RWPE2 (cell line): ENCODE measurements around the gene MRPS10.

Experiments
- ATAC-seq: fragments of 200-7000 bp; cut with Tn5 transposase; 3 replicates; pipeline ENCODE4 v1.9.1; 2021; ENCODE audit warnings: low read depth
- DNase-seq: peaks from one replicate; pipeline ENCODE4 v3.0.0-alpha.2; 2020; ENCODE audit warnings: low spot score
- H3K27ac ChIP-seq: fragments of 450-650 bp; 2 replicates; pipeline ENCODE4 v1.5.1; 2017; ENCODE audit warnings: mild to moderate bottlenecking; ENCODE audit not compliant: poor library complexity, severe bottlenecking
- H3K27me3 ChIP-seq: fragments of 250-450 bp; sonication (Bioruptor Pico); 2 replicates; pipeline ENCODE4 v1.5.1; 2021; ENCODE audit warnings: mild to moderate bottlenecking, moderate library complexity; ENCODE audit not compliant: insufficient read depth, poor library complexity, severe bottlenecking
- H3K36me3 ChIP-seq: fragments of 250-450 bp; sonication (Bioruptor Pico); 2 replicates; pipeline ENCODE4 v1.5.1; 2020; ENCODE audit warnings: low read depth, mild to moderate bottlenecking, moderate library complexity
- H3K4me1 ChIP-seq: fragments of 250-450 bp; sonication (Bioruptor Pico); 2 replicates; pipeline ENCODE4 v1.5.1; 2021; ENCODE audit warnings: mild to moderate bottlenecking, moderate library complexity; ENCODE audit not compliant: insufficient read depth, poor library complexity, severe bottlenecking
- H3K4me3 ChIP-seq: fragments of 250-450 bp; sonication (Bioruptor Pico); 2 replicates; pipeline ENCODE4 v1.5.1; 2021; ENCODE audit warnings: mild to moderate bottlenecking, moderate library complexity; ENCODE audit not compliant: severe bottlenecking
- H3K9me3 ChIP-seq: fragments of 250-450 bp; sonication (Bioruptor Pico); 2 replicates; pipeline ENCODE4 v1.5.1; 2021; ENCODE audit warnings: mild to moderate bottlenecking, moderate library complexity; ENCODE audit not compliant: severe bottlenecking
- TF ChIP-seq, protein P1 (sequence below): fragments of 450-650 bp; IDR thresholded peaks from one replicate; pipeline ENCODE4 v1.5.1; 2017; ENCODE audit warnings: mild to moderate bottlenecking, moderate library complexity; ENCODE audit not compliant: poor library complexity, severe bottlenecking

Gene MRPS10

DNA sequence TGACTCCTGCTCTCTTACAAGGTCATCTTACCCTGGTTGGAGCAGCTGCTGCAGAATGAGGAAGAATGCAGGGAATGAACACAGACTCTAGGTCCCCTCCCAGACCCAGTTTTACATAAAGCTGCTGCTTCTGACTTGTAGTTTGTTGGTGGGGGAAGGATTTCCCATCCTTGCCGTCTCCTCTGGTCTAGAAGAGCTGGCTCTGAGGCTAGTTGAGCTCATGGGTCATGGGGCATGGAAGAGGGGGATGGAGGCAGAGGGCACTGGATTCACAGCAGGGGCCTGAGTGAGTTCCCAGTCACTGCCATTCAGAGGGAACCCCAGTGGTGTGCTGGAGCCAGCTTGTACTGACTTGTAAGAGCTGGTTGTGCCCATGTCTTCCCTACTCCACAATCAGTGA lies 53.7 kb downstream of the MRPS10 start:
- ATAC-seq (no peak), DNase-seq (no peak)
- H3K27me3 ChIP-seq: no peaks in the 10 kb centered on the region
- H3K9me3 ChIP-seq: no peaks in the 10 kb centered on the region
- no peak overlapping the region for H3K27ac ChIP-seq
- H3K36me3 ChIP-seq: no peaks in the 10 kb centered on the region
- TF ChIP-seq, protein P1, sequence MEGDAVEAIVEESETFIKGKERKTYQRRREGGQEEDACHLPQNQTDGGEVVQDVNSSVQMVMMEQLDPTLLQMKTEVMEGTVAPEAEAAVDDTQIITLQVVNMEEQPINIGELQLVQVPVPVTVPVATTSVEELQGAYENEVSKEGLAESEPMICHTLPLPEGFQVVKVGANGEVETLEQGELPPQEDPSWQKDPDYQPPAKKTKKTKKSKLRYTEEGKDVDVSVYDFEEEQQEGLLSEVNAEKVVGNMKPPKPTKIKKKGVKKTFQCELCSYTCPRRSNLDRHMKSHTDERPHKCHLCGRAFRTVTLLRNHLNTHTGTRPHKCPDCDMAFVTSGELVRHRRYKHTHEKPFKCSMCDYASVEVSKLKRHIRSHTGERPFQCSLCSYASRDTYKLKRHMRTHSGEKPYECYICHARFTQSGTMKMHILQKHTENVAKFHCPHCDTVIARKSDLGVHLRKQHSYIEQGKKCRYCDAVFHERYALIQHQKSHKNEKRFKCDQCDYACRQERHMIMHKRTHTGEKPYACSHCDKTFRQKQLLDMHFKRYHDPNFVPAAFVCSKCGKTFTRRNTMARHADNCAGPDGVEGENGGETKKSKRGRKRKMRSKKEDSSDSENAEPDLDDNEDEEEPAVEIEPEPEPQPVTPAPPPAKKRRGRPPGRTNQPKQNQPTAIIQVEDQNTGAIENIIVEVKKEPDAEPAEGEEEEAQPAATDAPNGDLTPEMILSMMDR: no peak
- H3K4me1 ChIP-seq: no peaks in the 10 kb centered on the region
- H3K4me3 ChIP-seq: no peak overlapping the region

DNA sequence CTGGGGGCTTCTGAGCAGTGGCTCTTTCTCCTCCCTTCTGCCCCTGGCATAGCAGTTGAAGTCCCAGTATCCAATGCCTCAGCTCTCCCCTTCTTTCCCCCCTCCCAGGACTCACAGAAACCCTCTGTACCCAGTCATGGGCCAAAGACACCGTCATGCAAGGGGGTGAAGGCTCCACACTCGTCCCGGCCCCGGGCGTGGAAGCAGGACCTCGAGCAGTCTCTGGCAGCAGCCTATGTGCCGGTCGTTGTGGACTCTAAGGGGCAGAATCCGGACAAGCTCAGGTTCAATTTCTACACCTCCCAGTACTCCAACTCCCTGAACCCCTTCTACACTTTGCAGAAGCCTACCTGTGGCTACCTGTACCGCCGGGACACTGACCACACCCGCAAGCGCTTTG lies 54.8 kb downstream of the MRPS10 start:
- ATAC-seq (no peak), DNase-seq (no peak)
- TF ChIP-seq, protein P1: no peak
- Histone ChIP-seq H3K4me3 (no peak overlapping the region), H3K9me3 (no peaks in the 10 kb centered on the region), H3K36me3 (no peaks in the 10 kb centered on the region), H3K27ac (no peak overlapping the region), H3K4me1 (no peaks in the 10 kb centered on the region), H3K27me3 (no peaks in the 10 kb centered on the region)

DNA sequence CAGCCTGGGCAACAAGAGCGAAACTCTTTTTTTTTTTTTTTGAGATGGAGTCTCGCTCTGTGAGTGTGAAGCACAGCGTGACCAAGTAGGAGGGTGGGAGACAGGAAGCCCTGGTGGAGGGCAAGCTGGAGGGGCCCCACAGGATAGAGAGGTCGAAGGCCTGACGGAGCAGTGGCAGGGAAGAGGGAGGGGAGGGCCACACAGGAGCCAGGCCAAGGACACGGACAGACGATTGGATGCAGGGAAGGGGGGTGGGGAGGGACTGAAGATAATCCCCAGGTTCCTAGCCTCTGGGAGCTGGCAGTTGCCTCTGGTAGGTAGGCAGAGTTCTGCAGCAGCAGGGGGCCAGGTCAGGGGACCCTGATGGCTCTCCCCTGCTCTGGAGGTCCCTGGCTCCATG lies 55.3 kb downstream of the MRPS10 start:
- no peak for ATAC-seq
- Histone ChIP-seq H3K36me3 (no peaks in the 10 kb centered on the region), H3K27ac (no peak overlapping the region)

DNA sequence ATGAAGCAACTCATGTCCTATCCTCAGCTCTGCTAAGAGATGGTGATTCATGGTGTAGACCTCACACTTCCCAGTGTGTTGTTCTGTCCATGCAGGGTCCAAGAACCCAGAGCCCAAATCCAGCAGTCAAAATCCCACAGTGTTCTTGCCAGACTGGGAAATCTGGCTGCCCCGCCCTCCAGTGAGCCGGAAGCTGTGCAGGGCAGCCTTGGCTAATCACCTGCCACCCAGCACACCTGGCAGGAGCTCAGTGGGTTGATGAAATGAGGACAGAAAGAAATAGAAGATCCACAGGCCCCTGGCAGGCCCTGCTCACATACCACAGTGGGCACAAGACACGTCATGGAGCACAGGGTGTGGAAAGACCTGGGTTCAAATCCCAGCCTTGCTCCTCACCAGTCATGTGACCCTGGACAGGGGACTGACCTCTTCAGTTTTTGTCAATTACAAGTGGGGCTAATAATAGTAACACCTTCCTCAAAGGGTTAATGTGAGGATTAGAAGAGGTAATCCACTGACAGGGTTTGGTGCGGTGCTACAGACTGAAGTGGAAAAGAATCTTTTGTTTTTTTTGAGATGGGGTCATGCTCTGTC lies 58.1 kb downstream of the MRPS10 start:
- no peak for ATAC-seq
- TF ChIP-seq, protein P1: no peak
- no peaks in the 10 kb centered on the region for H3K4me1 ChIP-seq

More for the DNA sequence above, 55.3 kb downstream of the MRPS10 start:
- Histone ChIP-seq H3K27me3 (no peaks in the 10 kb centered on the region), H3K4me1 (no peaks in the 10 kb centered on the region), H3K9me3 (no peaks in the 10 kb centered on the region), H3K4me3 (no peak overlapping the region)
- no peak for DNase-seq
- TF ChIP-seq, protein P1: no peak

DNA sequence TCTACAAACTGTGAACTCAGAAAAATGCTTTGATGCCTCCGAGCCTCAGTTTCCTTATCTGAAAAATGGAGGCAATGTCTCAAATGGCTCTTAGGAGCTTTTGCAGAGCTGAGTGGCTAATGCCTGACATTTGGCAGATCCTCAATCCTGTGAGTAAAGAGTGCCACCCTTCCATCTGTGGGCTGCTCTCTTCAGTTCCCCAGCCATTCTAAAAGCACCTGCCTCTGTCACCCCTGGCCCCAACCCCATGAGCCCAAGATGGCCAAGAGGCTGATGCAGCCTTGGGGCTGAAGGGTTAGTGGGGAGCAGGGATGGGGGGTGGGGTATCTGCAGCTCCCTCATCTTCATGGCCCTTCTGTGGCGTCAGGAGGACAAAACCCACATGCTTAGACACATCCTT lies 59.0 kb downstream of the MRPS10 start:
- Histone ChIP-seq H3K4me1 (no peaks in the 10 kb centered on the region), H3K4me3 (no peak overlapping the region), H3K36me3 (no peaks in the 10 kb centered on the region), H3K27ac (no peak overlapping the region), H3K27me3 (no peaks in the 10 kb centered on the region), H3K9me3 (no peaks in the 10 kb centered on the region)
- TF ChIP-seq, protein P1: no peak
- DNase-seq (no peak), ATAC-seq (no peak)

More for the DNA sequence above, 58.1 kb downstream of the MRPS10 start:
- no peak for DNase-seq
- H3K9me3 ChIP-seq: no peaks in the 10 kb centered on the region
- no peak overlapping the region for H3K4me3 ChIP-seq
- no peaks in the 10 kb centered on the region for H3K36me3 ChIP-seq
- no peak overlapping the region for H3K27ac ChIP-seq
- no peaks in the 10 kb centered on the region for H3K27me3 ChIP-seq
